Thoracic aorta (tissue), 2 donors: ENCODE measurements around the gene MACROH2A1. TPM values are rescaled to one million over a fixed set of nuclear protein-coding genes. Genes with fewer than 3 reads are reported as not detected.

Source experiments
- ATAC-seq: fragments of 150-250 bp; one replicate; pipeline ENCODE4 v1.8.0; 2017; ENCODE audit warnings: low read depth; ENCODE audit not compliant: insufficient number of reproducible peaks, low FRiP score
- DNase-seq: peaks from one replicate; pipeline ENCODE4 v3.0.0-alpha.2; 2020; ENCODE audit warnings: low spot score
- H3K27ac ChIP-seq, 2 donors: fragments of 200-600 bp; sonication (generic); 1 replicate in 1 of 2; 2 replicates in 1 of 2; pipeline ENCODE4 v1.5.1; 2016; ENCODE audit warnings: mild to moderate bottlenecking in 2 of 2, moderate library complexity in 2 of 2
- H3K27me3 ChIP-seq: fragments of 200-600 bp; sonication (generic); replicated peaks from 2 replicates; pipeline ENCODE4 v1.6.0; 2016; ENCODE audit warnings: mild to moderate bottlenecking; ENCODE audit not compliant: insufficient read depth
- H3K36me3 ChIP-seq: fragments of 200-600 bp; sonication (generic); one replicate; pipeline ENCODE4 v1.5.1; 2016
- H3K4me1 ChIP-seq, 2 donors: fragments of 200-600 bp; sonication (generic); 1 replicate in 1 of 2; 2 replicates in 1 of 2; pipeline versions ENCODE4 v1.5.1 to v1.6.0; 2016; ENCODE audit warnings: low read depth in 2 of 2, mild to moderate bottlenecking in 1 of 2; ENCODE audit not compliant: control insufficient read depth in 1 of 2
- H3K4me3 ChIP-seq: fragments of 200-600 bp; sonication (generic); 2 replicates; pipeline ENCODE4 v1.5.1; 2016; ENCODE audit warnings: mild to moderate bottlenecking
- H3K9me3 ChIP-seq: fragments of 200-600 bp; sonication (generic); 2 replicates; pipeline ENCODE4 v1.5.1; 2016
- CTCF ChIP-seq: fragments of 200-600 bp; sonication (generic); IDR thresholded peaks from one replicate; pipeline ENCODE4 v1.5.1; 2019; ENCODE audit warnings: antibody characterized with exemption
- total RNA-seq, 2 donors: library from RNA; depleted of rRNA; stranded (reverse); fragments of >200 nt; gene quantifications; one replicate each; pipeline versions ENCODE4 v1.1.0 to v1.2.3, GENCODE V29; 2016

MACROH2A1 gene
- total RNA-seq, 2 donors from 2014 or later = 153 to 192 TPM

- Histone ChIP-seq H3K27ac (peak overlapping the region in 1 of 2 donors; percentile 5), H3K4me3 (no peak overlapping the region), H3K9me3 (no peaks in the 10 kb centered on the region), H3K27me3 (no peaks in the 10 kb centered on the region), H3K36me3 (peaks cover 5% of the 10 kb centered on the region), H3K4me1 (peaks cover 20 to 24% of the 10 kb centered on the region in 2 donors)
- no peak for DNase-seq
- ATAC-seq = peak; percentile 10
- no peak for TF ChIP-seq CTCF
Measured at GRCh38 chr5:135353952-135354721, 44.9 kb downstream of the MACROH2A1 start.

GRCh38 chr5:135350536-135350935 lies 48.5 kb downstream of the MACROH2A1 start:
- no peak for DNase-seq
- no peak for ATAC-seq
- TF ChIP-seq CTCF = no peak
- peaks cover 11% of the 10 kb centered on the region in 2 donors for H3K4me1 ChIP-seq
- no peaks in the 10 kb centered on the region for H3K27me3 ChIP-seq
- peaks cover 5% of the 10 kb centered on the region for H3K36me3 ChIP-seq
- H3K9me3 ChIP-seq = no peaks in the 10 kb centered on the region
- no peak overlapping the region for H3K4me3 ChIP-seq
- H3K27ac ChIP-seq = no peak overlapping the region

GRCh38 chr5:135349886-135350285 lies 49.1 kb downstream of the MACROH2A1 start:
- H3K36me3 ChIP-seq = peaks cover 10% of the 10 kb centered on the region
- DNase-seq (no peak), ATAC-seq (no peak)
- no peaks in the 10 kb centered on the region for H3K27me3 ChIP-seq
- no peaks in the 10 kb centered on the region for H3K9me3 ChIP-seq
- no peak overlapping the region for H3K4me3 ChIP-seq
- H3K4me1 ChIP-seq = peaks cover 9 to 11% of the 10 kb centered on the region in 2 donors
- no peak overlapping the region for H3K27ac ChIP-seq
- no peak for TF ChIP-seq CTCF

GRCh38 chr5:135349451-135349850 lies 49.6 kb downstream of the MACROH2A1 start:
- no peaks in the 10 kb centered on the region for H3K9me3 ChIP-seq
- H3K4me3 ChIP-seq = no peak overlapping the region
- H3K27me3 ChIP-seq = no peaks in the 10 kb centered on the region
- H3K36me3 ChIP-seq = peaks cover 14% of the 10 kb centered on the region
- ATAC-seq (no peak), DNase-seq (no peak)
- no peak for TF ChIP-seq CTCF
- no peak overlapping the region for H3K27ac ChIP-seq
- H3K4me1 ChIP-seq = peaks cover 5 to 8% of the 10 kb centered on the region in 2 donors

GRCh38 chr5:135348918-135349317 lies 50.1 kb downstream of the MACROH2A1 start:
- Histone ChIP-seq H3K4me1 (peaks cover 0 to 2% of the 10 kb centered on the region in 2 donors), H3K9me3 (no peaks in the 10 kb centered on the region), H3K27ac (no peak overlapping the region), H3K4me3 (no peak overlapping the region), H3K36me3 (peaks cover 19% of the 10 kb centered on the region), H3K27me3 (no peaks in the 10 kb centered on the region)
- no peak for TF ChIP-seq CTCF
- no peak for ATAC-seq
- no peak for DNase-seq
